ENCODE data around the gene OPHN1.

Gene OPHN1

GRCh38 chrX:68238568-68238967 lies 194.7 kb downstream of the OPHN1 start:
- no peak for DNase-seq

- DNase-seq = no peak
These were observed 199.0 kb downstream of the OPHN1 start for GRCh38 chrX:68234171-68234910.

- no peak for DNase-seq
These were observed 201.1 kb downstream of the OPHN1 start for GRCh38 chrX:68232206-68232605.

GRCh38 chrX:68209008-68209407 lies 224.3 kb downstream of the OPHN1 start:
- no peak for DNase-seq

GRCh38 chrX:68204521-68205038 lies 228.7 kb downstream of the OPHN1 start:
- no peak for DNase-seq

- no peak for DNase-seq
These were observed 229.6 kb downstream of the OPHN1 start for GRCh38 chrX:68203646-68204045.

GRCh38 chrX:68203211-68203610 lies 230.1 kb downstream of the OPHN1 start:
- DNase-seq = no peak

- DNase-seq = no peak
These were observed 234.0 kb downstream of the OPHN1 start for GRCh38 chrX:68199062-68199848.

GRCh38 chrX:68196939-68197791 lies 236.1 kb downstream of the OPHN1 start:
- peak; percentile 22 to 76 for DNase-seq

- no peak for DNase-seq
These were observed 237.7 kb downstream of the OPHN1 start for GRCh38 chrX:68195561-68195960.

GRCh38 chrX:68193786-68194185 lies 239.5 kb downstream of the OPHN1 start:
- DNase-seq = no peak

- DNase-seq = no peak
These were observed 240.1 kb downstream of the OPHN1 start for GRCh38 chrX:68193234-68193633.

- DNase-seq = no peak
These were observed 242.5 kb downstream of the OPHN1 start for GRCh38 chrX:68190799-68191198.

GRCh38 chrX:68186552-68187262 lies 246.6 kb downstream of the OPHN1 start:
- no peak for DNase-seq

GRCh38 chrX:68185161-68185560 lies 248.1 kb downstream of the OPHN1 start:
- DNase-seq = no peak

- peak in 1 of 2 experiments; percentile 45 for DNase-seq
These were observed 249.6 kb downstream of the OPHN1 start for GRCh38 chrX:68183612-68184214.

GRCh38 chrX:68180579-68180978 lies 252.7 kb downstream of the OPHN1 start:
- no peak for DNase-seq

GRCh38 chrX:68179355-68179754 lies 253.9 kb downstream of the OPHN1 start:
- DNase-seq = no peak

- no peak for DNase-seq
These were observed 255.8 kb downstream of the OPHN1 start for GRCh38 chrX:68177542-68177941.

GRCh38 chrX:68175562-68175961 lies 257.7 kb downstream of the OPHN1 start:
- DNase-seq = no peak

- DNase-seq = no peak
These were observed 269.9 kb downstream of the OPHN1 start for GRCh38 chrX:68163441-68163840.

- no peak for DNase-seq
These were observed 285.4 kb downstream of the OPHN1 start for GRCh38 chrX:68147848-68148247.

Data from NCI-H526 (cell line).